GM11168 (cell line): ENCODE results near the gene TBC1D14.

Experiments
- in situ Hi-C: fragments of 300-500 bp; cut with MboI; formaldehyde crosslinking; loops from one replicate; pipeline ENCODE4 v1.12.0; 2022; ENCODE audit warnings: low sequenced_read_pairs; ENCODE audit not compliant: unreplicated experiment

Gene TBC1D14, protein sequence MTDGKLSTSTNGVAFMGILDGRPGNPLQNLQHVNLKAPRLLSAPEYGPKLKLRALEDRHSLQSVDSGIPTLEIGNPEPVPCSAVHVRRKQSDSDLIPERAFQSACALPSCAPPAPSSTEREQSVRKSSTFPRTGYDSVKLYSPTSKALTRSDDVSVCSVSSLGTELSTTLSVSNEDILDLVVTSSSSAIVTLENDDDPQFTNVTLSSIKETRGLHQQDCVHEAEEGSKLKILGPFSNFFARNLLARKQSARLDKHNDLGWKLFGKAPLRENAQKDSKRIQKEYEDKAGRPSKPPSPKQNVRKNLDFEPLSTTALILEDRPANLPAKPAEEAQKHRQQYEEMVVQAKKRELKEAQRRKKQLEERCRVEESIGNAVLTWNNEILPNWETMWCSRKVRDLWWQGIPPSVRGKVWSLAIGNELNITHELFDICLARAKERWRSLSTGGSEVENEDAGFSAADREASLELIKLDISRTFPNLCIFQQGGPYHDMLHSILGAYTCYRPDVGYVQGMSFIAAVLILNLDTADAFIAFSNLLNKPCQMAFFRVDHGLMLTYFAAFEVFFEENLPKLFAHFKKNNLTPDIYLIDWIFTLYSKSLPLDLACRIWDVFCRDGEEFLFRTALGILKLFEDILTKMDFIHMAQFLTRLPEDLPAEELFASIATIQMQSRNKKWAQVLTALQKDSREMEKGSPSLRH

GRCh38 chr4:6909113-6909969, at the start of gene TBC1D14:
TSS of gene TBC1D14 (plus strand) at chr4:6909826. CDS start at chr4:6923390, 13,564 bp downstream.
- in situ Hi-C loops = no loop called here

- in situ Hi-C loops = loop anchor here (5.0 kb wide), 1 partner anchor 146 kb away; no protein-coding TSS in a partner anchor
Observed at GRCh38 chr4:6868386-6868785, 41.2 kb upstream of the TBC1D14 start.

DNA sequence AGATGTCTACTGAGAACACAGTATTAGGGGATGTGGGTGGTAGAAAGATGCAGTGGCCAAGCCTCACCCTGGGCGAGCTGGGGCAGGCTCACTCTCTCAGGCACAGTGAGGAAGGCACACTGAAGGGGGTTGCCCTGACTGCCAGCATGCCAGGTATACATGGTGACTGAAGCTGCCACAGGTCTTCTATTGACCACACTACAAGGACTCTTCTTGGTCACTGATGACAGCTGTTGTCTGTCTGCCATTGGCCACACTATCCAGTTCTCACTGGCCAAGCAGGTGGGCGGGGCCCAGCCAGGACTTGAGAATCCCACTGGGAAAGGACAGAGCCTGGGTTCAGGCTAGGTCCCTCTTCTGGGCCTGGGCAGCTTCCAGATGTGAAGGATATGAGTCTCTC, 39.7 kb upstream of the TBC1D14 start:
- in situ Hi-C loops = loop anchor here (5.0 kb wide), 1 partner anchor 148 kb away; no protein-coding TSS in a partner anchor

DNA sequence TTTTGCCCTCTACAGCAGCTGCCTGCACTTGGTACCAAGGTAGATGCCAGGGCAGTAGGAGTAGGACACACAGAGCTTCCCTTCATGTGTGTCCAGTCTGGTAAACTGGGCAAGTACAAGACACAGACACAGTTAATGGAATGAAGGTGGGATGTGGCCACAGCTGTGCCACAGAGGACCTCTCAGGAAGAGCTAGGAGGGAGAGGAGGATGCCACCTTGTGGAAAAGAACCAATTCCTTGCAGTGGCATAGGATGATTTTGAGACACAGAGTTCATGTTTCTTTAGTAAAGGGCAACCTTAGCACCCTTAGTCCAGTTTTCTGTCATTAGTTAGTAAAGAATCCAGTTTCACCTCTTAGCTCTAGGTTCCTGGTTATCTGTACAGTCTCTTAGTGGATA, 36.3 kb upstream of the TBC1D14 start:
- in situ Hi-C loops = no loop called here

GRCh38 chr4:6873792-6874461, 35.7 kb upstream of the TBC1D14 start:
- in situ Hi-C loops = no loop called here

DNA sequence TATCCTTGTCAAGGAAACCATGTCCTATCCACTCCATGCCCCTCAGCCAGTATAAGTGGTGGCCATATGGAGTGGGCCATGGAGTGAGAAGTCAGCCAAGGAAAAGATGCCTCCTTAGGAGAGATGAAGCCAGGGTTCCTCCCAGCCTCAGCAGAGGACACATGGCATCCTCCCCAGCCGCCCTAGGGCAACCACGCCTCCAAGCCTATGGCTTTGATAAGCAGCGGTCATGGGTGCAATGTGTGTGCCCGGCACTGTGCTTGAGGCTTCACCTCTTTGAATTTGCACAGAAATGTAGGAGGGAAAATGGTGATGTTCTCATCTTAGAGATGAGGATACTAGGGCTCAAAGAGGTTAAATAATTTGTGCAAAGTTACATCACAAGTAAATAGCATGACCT, 34.6 kb upstream of the TBC1D14 start:
- in situ Hi-C loops = no loop called here

DNA sequence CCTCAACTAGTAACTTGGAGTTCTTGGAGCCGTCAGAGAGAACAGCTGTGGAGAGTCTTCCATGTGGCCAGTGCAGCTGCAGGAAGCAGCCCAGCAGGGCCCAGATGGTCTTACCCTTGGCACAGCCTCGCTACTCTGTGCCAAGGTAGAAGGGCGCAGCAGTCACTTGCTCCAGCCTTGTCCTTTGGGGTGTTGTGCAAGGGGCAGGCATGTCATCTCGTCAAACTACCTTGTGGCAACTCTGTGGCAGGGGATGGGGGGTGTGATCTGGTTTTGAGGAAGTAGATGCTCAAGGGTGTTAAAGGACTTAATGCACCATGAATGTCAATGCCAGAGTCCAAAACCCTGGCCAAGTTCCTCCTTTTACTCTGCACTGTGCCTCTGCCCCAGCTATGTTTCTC, 34.2 kb upstream of the TBC1D14 start:
- in situ Hi-C loops = no loop called here

- in situ Hi-C loops = no loop called here
Observed at GRCh38 chr4:6876440-6876839, 33.2 kb upstream of the TBC1D14 start.

DNA sequence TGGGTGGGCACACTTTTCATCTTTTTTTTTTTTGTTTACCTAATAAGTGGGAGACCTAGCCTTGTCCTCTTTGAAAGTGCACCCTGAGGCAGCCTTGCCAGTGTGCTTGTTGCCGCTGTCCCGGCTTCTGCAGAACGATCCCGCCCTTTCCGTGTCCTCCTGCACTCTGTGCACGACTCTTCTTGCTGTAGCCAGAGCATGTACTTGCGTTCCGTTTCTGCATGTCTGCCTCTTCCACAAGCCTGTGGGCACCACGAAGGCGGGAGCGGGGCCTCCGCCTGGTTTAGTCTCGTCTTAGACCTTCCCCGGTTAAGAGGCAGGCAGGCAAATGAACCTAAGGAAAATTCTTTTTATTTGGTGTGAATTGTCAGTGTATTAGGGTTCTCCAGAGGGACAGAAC, 32.6 kb upstream of the TBC1D14 start:
- in situ Hi-C loops = no loop called here

GRCh38 chr4:6878451-6879059, 31.1 kb upstream of the TBC1D14 start:
- in situ Hi-C loops = no loop called here

DNA sequence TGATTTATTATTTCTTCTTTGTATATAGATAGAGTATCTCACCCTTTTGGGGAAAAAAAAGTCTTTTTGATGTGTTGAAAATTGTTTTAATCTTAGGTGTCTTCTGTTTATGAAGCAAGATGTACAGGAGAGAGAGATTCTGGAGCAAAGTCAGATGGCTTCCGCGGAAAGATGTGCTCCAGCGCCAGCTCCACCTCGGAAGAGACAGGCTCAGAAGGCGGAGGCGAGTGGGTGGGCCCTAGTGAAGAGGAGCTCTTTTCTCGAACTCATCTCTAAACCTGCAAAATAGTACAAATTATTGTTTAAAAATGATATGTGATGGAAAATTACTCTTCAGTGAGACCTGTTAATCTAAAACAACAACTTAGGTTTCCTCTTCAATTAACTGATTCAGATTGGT, 28.9 kb upstream of the TBC1D14 start:
- in situ Hi-C loops = no loop called here

DNA sequence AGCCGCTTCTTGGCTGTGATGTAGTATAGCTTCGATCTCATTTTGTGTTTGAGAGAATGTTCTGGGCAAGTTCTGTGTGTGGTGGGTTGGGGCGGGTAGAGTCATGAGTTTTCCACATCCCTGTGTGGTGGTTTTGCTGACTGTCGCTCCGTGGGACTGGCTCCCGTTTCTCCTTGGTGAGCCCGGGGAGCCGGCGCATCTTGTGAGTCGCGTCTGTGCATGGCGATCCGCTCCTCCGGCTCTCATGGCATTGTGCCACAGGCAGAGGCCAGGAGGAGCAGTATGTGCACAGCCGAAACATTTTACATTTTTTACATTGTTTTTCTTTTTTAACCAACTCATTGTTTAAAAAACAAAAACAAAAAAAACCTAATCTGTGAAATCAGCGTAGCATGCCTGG, 27.7 kb upstream of the TBC1D14 start:
- in situ Hi-C loops = no loop called here

DNA sequence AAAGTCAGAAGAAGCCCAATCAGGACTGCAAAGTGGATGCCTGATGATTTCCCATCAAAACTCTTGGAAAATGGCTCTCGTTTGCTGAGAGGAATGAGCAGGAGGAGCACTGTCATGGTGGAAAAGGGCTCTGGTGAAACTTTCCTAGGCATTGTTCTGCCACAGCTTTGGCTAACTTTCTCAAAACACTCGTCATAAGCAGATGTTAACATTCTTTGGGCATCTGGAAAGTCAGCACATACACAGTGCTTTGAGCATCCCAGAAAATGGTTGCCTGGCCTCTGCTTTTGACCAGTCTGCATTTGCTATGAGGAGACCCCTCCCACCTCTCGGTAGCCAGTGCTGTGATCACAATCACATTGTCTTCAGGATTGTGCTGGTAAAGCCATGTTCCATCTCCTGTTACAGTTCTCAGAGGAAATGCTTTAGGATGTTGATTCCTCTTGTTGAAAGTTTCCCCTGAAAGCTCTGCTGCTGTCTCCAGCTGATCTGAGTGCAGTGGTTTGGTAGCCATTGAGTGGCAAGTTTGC, 25.2 kb upstream of the TBC1D14 start:
- in situ Hi-C loops = no loop called here

DNA sequence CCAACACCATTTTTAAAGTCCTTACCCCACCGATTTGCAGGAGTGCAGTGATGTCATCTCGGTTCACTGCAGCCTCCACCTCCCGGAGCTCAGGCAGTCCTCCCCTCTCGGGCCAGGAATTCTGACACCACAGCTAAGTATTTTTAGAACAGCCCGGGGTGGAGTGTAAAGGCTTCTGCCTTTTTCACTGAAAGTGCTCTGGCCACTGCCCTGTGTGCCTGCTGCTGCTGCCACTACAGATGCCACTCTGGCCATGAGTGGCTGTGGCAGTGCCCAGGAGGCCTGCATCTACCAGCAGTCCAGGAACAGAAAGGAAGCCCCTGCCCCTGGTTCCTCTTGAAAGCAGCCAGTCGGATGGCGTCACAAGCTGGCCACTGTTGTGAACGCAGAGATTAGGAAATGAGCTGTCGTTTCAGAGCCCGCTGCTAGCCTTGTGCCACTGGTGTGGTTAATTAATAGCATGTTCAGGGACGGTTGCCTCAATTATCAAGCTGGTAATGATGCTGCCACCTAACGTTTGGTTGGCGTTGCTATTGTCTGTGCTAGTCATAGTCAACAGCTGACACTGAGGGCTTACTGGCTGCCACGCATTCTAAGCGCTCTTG, 23.6 kb upstream of the TBC1D14 start:
- in situ Hi-C loops = no loop called here

DNA sequence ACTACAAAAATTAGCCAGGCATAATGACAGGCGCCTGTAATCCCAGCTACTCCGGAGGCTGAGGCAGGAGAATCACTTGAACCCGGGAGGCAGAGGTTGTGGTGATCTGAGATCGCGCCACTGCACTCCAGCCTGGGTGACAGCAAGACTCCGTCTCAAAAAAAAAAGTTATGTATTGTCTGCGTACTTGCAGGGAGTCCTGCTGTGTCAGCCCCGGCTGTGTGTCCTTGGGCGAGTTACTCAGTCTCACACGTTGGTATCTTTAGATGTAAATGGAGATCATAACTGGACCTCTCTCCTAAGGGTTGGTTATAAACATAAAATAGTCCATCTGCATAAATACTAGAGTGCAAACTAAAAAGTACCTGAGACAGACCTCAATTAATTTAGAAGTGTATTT, 22.7 kb upstream of the TBC1D14 start:
- in situ Hi-C loops = no loop called here

DNA sequence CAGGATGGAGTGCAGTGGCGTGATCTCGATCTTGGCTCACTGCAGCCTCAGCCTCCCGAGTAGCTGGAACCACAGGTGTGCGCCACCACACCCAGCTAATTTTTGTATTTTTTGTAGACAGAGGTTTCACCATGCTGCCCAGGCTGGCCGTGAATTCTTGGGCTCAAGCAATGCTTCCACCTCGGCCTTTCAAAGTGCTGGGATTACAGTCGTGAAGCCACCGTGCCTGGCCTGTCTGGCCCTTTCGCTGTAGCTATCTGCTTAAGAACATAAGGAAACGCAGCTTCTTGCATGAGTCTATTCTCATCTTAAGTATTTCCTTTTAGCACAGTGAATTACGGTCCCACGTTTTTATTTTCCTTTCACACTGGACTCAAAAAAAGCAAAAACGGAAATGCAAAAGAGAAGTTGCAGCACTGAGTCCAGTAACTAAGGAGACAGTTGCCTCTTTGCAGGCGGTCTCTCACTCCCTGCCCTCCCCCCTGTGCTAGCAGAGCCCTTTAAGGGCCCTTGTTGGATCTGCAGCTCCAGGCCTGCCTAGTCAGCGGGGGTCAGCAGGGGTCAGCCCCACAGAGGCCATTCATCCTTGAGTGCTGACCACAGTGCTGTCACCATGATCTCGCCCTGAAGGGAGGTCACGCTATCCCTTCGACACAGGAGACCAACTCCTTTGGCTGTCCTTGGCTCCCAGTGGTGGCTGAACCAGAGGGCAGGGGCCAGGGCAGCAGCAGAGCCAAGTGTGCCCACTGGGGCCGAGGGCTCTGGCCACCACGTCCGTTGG, 21.8 kb upstream of the TBC1D14 start:
- in situ Hi-C loops = no loop called here

- in situ Hi-C loops = no loop called here
Observed at GRCh38 chr4:6888506-6889071, 21.0 kb upstream of the TBC1D14 start.

DNA sequence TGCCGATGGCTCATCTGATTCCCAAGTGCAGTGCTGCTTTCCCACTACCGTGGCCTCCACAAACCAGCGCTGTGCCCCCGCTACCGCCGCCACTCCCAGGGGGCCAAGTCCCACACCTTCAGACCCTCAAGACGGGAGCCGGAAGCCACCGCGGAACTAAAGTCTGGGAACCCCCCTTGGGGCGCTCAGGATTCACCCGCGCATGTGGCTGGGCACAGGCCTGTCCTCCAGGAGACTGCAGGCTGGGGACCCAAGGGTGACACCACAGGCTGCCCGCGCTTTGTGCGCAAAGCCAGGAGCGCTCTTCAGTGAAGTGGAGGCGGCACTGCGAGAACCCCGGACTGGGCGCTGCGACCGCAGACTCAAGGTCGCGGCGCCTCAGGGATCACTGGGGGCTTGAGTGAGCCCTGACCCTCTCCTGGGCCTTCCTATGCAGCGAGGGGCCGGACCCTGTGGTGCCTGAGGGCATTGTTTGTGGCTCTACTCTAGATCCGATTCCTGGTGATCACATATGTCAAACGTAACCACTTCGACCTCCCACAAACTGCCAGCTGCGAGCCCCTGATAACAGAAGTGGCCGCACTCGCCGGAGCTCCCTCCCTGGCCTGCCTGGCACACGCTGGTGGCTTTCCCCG, 20.4 kb upstream of the TBC1D14 start:
- in situ Hi-C loops = no loop called here
